Heart left ventricle (tissue), 16 donors: ENCODE measurements around the gene ZNF280B. TPM values are rescaled to one million over a fixed set of nuclear protein-coding genes. Genes with fewer than 3 reads are reported as not detected.

Experiments used
- ATAC-seq, 4 donors: fragments of 200-7000 bp; cut with Tn5 transposase; one replicate each; pipeline ENCODE4 v1.9.1; 2020 to 2022; ENCODE audit warnings: moderate library complexity in 4 of 4, mild to moderate bottlenecking in 3 of 4, moderate number of reproducible peaks in 1 of 4
- DNase-seq, 5 donors: peaks; one replicate each; pipeline ENCODE4 v3.0.0-alpha.2; 2020
- H3K27ac ChIP-seq, 12 donors: fragments of 200-600 bp; sonication (generic) in 4 of 12; one replicate each; pipeline versions ENCODE4 v1.5.0 to v1.8.0; 2016 to 2022; ENCODE audit warnings: mild to moderate bottlenecking in 2 of 12
- H3K27me3 ChIP-seq, 9 donors: fragments of 200-600 bp; sonication (generic) in 2 of 9; one replicate each; pipeline versions ENCODE4 v1.5.1 to v1.8.0; 2016 to 2022; ENCODE audit warnings: mild to moderate bottlenecking in 3 of 9
- H3K36me3 ChIP-seq, 9 donors: fragments of 200-600 bp; sonication (generic) in 2 of 9; one replicate each; pipeline versions ENCODE4 v1.5.0 to v1.8.0; 2018 to 2022; ENCODE audit warnings: mild to moderate bottlenecking in 2 of 9
- H3K4me1 ChIP-seq, 12 donors: fragments of 200-600 bp; sonication (generic) in 4 of 12; one replicate each; pipeline versions ENCODE4 v1.5.0 to v1.8.0; 2016 to 2022; ENCODE audit warnings: mild to moderate bottlenecking in 3 of 12
- H3K4me3 ChIP-seq, 12 donors: fragments of 200-600 bp; sonication (generic) in 4 of 12; one replicate each; pipeline versions ENCODE4 v1.5.0 to v1.8.0; 2017 to 2022; ENCODE audit warnings: mild to moderate bottlenecking in 9 of 12, moderate library complexity in 4 of 12
- H3K9me3 ChIP-seq, 12 donors: fragments of 200-600 bp; sonication (generic) in 4 of 12; one replicate each; pipeline versions ENCODE4 v1.5.0 to v1.8.0; 2016 to 2022; ENCODE audit warnings: mild to moderate bottlenecking in 1 of 12
- CTCF ChIP-seq, 12 donors: fragments of 200-600 bp; sonication (generic) in 4 of 12; IDR thresholded peaks; one replicate each; pipeline versions ENCODE4 v1.5.0 to v1.8.0; 2018 to 2022; ENCODE audit warnings: antibody characterized with exemption in 12 of 12, mild to moderate bottlenecking in 5 of 12
- POLR2A ChIP-seq, 2 donors: fragments of 450-650 bp; IDR thresholded peaks; one replicate each; pipeline ENCODE4 v1.6.1; 2017; ENCODE audit warnings: antibody characterized with exemption in 2 of 2, mild to moderate bottlenecking in 2 of 2, moderate library complexity in 2 of 2
- WGBS, 4 donors: extraction: QIAGEN DNeasy Blood & Tissue Kit in 2 of 4; methylation state at CpG; one replicate each; pipeline versions ENCODE4 v1.1.5 to v1.1.7; 2013 to 2018; 5-methylcytosine and 5-hydroxymethylcytosine counted together
- intact Hi-C, 10 donors: fragments of 100-400 bp; cut with DNase I; formaldehyde crosslinking; loops; one replicate each; pipeline versions ENCODE4 v1.11.1 to v1.14.2; 2022
- polyA plus RNA-seq, 2 donors: library from polyadenylated mRNA; stranded (reverse); fragments of 200-250 nt; gene quantifications; one replicate each; pipeline ENCODE4 v1.2.3, GENCODE V29; 2013
- total RNA-seq, 9 donors: library from RNA; depleted of rRNA in 2 of 9; stranded (reverse); fragments of >200 nt in 2 of 9; fragmentation: NEBNext Ultra II Directional in 3 of 9; extraction: Animal tissue kit (Norgen Biotek cat#: 25700) in 3 of 9; gene quantifications; one replicate each; pipeline versions ENCODE4 v1.1.0 to v1.2.4, GENCODE V29; 2016 to 2023
- donor health status: ischemic (EF 13 %, LVEDD 7.1; RV severe dilation, severe dysfunction).
- donor health status: healthy with polysubstance abuse.
- donor health status: DM: no; HTN: yes; CAD: no.
- donor health status: DM: no; HTN: no; CAD: no.
- donor health status: ischemic (EF 25% LVEDD 6.9; RV normal size, moderate dysfunction).
- donor health status: ischemic (EF 25% LVEDD 5.7; RV mildly dilated, moderate dysfunction).
- donor health status: healthy.
- donor health status: DM: yes; HTN: yes; CAD: no.
- donor health status: ischemic (EF 35%, LVEDD 5.7; RV mildly dilated, moderate dysfunction).
- donor health status: nonischemic (EF 11% LVEDD 7.7; RV severe dilation, severe dysfunction).
- donor health status: DM: yes; HTN: yes; CAD: no.
- donor health status: PGD.
- donor health status: ischemic (EF 29% LVEDD 5.4; RV normal size, mild dysfunction).
- donor health status: nonischemic (EF 23%, LVEDD 6.1; RV moderate dilation, normal function).

Gene ZNF280B
- total and polyA plus RNA-seq, 11 donors = 0.06 to 1.5 (median 0.65) TPM

- no peak overlapping the region for H3K4me3 ChIP-seq
- peaks cover 0 to 42% (median 13%) of the 10 kb centered on the region in 9 donors for H3K27me3 ChIP-seq
- no peaks in the 10 kb centered on the region for H3K36me3 ChIP-seq
- ATAC-seq = no peak
- no peak for DNase-seq
- 70 to 91% (median 86%) methylated on average over 2 of the region's 2 CpGs for WGBS, 4 donors
- H3K9me3 ChIP-seq = peaks cover 0 to 35% (median 25%) of the 10 kb centered on the region in 12 donors
- intact Hi-C loops = loop anchor here in 9 of 10 donors (5.0 to 10.0 kb wide), 8 partner anchors 225 to 667 kb away; no protein-coding TSS in a partner anchor
- TF ChIP-seq POLR2A (IDR thresholded peaks at IDR 0.05) = no peak
- TF ChIP-seq CTCF (IDR thresholded peaks at IDR 0.05) = no peak
- H3K27ac ChIP-seq = no peak overlapping the region
- H3K4me1 ChIP-seq = no peaks in the 10 kb centered on the region
Observed at GRCh38 chr22:22460060-22460459, 48.5 kb downstream of the ZNF280B start.

DNA sequence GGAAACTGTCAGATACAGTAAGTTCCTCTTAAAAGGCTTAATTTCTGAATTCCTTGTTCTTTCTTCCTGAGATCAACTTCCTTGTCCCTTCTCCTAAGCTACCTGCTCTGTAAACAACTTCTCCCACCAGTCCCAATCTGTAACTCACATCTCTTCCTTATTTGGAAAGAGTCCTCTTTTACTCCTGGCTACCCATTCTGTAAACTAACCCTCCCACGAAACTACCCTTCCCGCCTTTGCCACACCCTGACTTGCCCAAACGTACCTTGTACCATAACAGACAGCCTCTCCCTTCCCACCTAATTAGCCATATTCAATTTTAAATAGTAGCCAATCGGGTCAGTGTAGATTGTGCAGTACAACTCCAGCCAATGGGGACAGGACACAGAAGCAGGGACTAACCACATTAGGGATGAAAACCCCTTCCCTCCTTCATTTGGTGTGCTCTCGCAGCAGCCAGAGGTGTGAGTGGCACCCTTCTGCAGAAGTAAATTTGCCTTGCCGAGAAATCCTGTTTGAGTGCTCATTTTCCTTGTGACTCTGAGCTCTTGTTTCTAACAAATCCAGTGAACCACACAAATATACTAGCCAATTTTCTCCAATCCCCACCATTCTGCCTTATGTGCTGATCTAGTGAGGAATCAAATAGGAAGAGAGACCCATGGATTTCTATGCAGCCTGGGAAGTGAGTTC, 49.5 kb downstream of the ZNF280B start:
- Histone ChIP-seq H3K27me3 (peaks cover 0 to 38% (median 12%) of the 10 kb centered on the region in 9 donors), H3K27ac (no peak overlapping the region), H3K9me3 (peaks cover 0 to 35% (median 25%) of the 10 kb centered on the region in 12 donors), H3K4me1 (no peaks in the 10 kb centered on the region), H3K36me3 (no peaks in the 10 kb centered on the region), H3K4me3 (no peak overlapping the region)
- no peak for ATAC-seq
- intact Hi-C loops = no loop called here
- DNase-seq = no peak
- WGBS, 4 donors = 76 to 84% (median 81%) methylated on average over 6 of the region's 6 CpGs
- TF ChIP-seq CTCF (IDR thresholded peaks at IDR 0.05) = no peak
- TF ChIP-seq POLR2A (IDR thresholded peaks at IDR 0.05) = no peak

DNA sequence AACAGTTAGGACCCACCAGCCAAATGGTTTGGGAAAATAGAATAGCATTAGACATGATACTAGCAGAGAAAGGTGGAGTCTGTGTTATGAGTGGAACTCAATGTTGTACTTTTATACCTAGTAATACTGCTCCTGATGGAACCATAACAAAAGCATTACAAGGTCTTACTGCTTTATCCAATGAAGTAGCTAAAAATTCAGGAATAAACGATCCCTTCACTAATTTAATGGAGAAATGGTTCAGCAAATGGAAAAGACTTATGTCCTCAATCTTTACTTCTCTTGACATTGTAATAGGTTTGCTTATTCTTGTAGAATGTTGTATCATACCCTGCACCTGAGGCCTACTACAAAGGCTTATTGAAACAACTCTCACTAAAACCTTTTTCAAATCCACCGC, 50.2 kb downstream of the ZNF280B start:
- intact Hi-C loops = no loop called here
- Histone ChIP-seq H3K9me3 (peaks cover 0 to 40% (median 28%) of the 10 kb centered on the region in 12 donors), H3K4me3 (no peak overlapping the region), H3K36me3 (no peaks in the 10 kb centered on the region), H3K27me3 (peaks cover 0 to 40% (median 8%) of the 10 kb centered on the region in 9 donors), H3K27ac (no peak overlapping the region), H3K4me1 (no peaks in the 10 kb centered on the region)
- 74 to 78% (median 76%) methylated on average over 2 of the region's 2 CpGs for WGBS, 4 donors
- ATAC-seq (no peak), DNase-seq (no peak)
- TF ChIP-seq POLR2A (IDR thresholded peaks at IDR 0.05) (no peak), CTCF (IDR thresholded peaks at IDR 0.05) (no peak)

GRCh38 chr22:22454997-22455396, 53.5 kb downstream of the ZNF280B start:
- H3K4me3 ChIP-seq = no peak overlapping the region
- intact Hi-C loops = no loop called here
- DNase-seq = no peak
- TF ChIP-seq CTCF (IDR thresholded peaks at IDR 0.05) = no peak
- no peak for TF ChIP-seq POLR2A (IDR thresholded peaks at IDR 0.05)
- WGBS, 4 donors = 49 to 65% (median 59%) methylated on average over 3 of the region's 3 CpGs
- no peak overlapping the region for H3K27ac ChIP-seq
- peaks cover 0 to 44% (median 29%) of the 10 kb centered on the region in 12 donors for H3K9me3 ChIP-seq
- H3K27me3 ChIP-seq = peaks cover 0 to 30% (median 4%) of the 10 kb centered on the region in 9 donors
- H3K4me1 ChIP-seq = no peaks in the 10 kb centered on the region
- no peaks in the 10 kb centered on the region for H3K36me3 ChIP-seq
- no peak for ATAC-seq
